ENCODE measurements around the gene PXYLP1.
"Not testable (repeated sequence)": the region's sequence is repeated elsewhere in the genome, so short reads cannot be mapped to it uniquely, and the experiment has no call there.

The PXYLP1 gene

DNA sequence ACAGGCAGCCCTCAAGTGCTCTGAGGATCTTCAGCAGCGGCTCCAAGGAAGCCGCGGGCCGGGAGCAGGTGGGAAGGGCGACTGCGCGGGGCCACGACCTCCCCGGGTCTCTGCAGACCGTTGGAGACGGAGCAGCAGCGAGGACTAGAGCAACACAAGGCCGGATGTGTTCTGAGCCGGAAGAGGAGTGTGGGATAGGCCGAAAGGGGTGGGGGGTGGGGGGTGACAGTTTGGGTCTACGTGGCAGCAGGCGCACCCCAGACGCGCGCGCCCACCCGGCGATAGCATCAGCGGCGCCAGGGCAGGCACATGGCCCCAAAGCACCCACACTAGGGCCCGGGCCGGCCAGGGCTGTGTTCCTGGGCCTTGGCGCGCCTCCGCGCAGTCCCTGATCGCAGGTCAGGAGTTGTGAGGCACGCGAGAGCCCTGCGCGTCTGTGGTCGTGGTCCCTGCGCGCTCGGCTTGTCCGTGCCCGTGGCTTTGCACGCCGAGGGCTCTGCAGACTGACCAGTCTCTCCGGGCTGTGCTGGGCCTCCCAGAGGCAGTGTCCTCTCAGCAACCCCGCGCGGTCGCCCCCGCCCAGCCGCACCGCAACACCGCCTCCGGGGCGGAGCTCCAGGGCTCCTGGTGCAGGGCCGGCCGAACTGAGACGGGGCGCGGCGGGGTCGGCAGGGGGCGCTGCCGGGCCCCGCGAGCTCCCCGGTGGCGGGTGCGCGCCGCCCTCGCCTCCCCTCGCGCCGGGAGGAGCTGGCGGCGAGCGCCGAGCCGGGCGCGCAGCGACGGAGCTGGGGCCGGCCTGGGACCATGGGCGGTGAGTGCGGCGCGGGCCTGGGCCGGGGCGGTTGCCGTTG lies at the start of gene PXYLP1:
Gene PXYLP1 (plus strand): TSS at position 725 of the 851 bp plus-strand sequence. CDS start 28,351 bp downstream, outside the sequence.
- peak; percentile 67 for DNase-seq

GRCh38 chr3:141183606-141184005 lies 48.0 kb upstream of the PXYLP1 start:
- DNase-seq = no peak

- DNase-seq = no peak
Measured at GRCh38 chr3:141184430-141184829, 47.2 kb upstream of the PXYLP1 start.

DNA sequence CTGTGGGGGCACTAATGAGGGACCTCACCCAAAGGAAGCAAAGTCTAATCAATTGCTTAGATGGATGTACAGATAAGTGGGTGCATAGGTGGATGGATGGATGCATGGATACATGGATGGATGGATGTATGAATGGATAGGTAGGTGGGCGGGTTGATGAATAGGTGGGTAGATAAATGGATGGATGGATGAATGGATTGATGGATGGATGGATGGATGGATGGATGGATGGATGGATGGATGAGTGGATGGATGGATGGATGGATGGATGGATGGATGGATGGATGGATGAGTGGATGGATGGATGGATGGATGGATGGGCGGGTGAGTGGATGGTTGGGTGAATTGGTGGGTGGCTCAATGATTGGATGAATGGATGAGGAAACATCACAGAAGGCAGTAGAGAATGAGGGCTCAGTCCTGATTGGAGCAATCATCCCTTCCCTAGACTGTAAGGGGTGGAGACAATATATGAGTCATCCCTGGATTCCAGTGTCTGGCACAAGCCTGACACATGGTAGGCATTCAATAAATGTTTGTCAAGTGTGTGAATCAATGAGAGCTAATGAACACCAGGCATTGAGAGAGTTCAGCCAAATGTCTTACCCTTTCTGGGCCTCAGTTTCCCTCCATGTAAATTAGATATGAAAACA lies 40.4 kb upstream of the PXYLP1 start:
- no peak for DNase-seq

GRCh38 chr3:141192345-141192744 lies 39.3 kb upstream of the PXYLP1 start:
- DNase-seq = peak; percentile 84

DNA sequence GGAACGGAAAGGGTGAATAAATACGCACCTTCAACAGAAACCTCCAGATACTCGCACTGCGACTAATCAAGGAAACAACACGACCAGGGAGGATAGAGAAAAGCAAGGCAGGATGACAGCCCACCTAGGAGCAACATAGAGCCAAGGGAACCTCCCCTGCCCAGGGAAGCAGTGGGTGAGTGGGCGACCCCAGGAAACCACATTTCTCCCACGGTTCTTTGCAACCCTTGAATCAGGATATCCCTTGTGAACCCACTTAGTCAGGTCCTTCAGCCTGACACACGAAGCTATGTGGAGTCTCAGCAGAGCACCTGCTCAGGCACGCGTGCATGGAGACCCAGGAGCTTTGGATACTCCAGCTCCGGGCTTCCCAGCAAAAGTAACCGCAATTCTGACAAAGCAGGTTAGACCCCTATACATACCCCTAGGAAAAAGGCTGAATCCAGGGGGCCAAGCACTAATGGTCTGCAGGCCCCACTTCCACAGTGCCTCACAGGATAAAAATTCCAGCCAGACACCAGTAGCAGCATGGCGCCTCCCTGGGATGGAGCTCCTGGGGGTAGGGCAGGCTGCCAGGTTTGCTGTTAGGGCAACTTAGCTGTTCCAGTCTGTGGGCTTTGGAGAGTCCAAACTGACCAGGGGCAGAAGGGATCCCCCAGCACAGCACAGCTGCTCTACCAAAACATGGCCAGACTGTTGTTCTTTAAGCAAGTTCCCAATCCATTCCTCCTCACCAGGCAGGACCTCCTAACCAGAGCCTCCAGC lies 38.4 kb upstream of the PXYLP1 start:
- DNase-seq = no peak

DNA sequence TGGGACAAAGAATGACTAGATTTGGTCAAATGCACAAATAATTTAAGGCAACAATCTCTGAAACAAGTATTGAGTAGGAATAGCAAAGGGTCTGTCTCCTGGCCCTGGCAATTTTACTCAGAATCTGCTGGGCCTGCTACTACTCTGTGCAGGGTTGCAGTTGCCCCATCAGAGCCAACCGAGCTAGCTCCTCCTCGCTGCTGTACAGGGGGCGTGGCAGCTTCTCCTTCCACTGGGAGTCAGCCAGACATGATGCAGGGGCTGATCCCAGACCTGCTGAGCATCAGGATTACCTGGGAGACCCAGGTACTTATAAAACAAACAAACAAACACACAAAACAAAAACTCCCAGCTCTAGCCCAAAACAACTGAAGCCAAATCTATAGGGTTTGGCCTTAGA lies 30.5 kb upstream of the PXYLP1 start:
- no peak for DNase-seq

DNA sequence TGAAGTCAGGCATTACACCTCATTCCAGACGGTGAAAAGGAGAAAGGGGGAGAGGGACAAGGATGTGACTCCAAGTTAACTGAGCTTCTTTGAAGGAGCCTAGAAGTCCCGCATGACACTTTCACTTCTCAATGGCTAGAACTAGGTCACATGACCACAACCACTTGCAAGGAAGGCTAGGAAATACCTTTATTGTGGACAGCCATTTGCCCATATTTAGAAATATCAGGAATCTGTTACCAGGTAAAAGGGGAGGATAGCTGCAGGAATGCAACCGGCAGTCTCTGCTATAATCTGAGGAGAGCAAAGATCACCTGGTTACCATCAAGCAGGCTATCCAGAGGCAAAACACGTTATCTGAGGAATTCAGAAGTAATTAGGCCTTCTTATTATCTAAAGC lies 28.9 kb upstream of the PXYLP1 start:
- no peak for DNase-seq

GRCh38 chr3:141203866-141204265 lies 27.8 kb upstream of the PXYLP1 start:
- no peak for DNase-seq

- DNase-seq = no peak
Measured at GRCh38 chr3:141204343-141204742, 27.3 kb upstream of the PXYLP1 start.

GRCh38 chr3:141211306-141211705 lies 20.3 kb upstream of the PXYLP1 start:
- not testable (repeated sequence) for DNase-seq

- DNase-seq = no peak
Measured at GRCh38 chr3:141212101-141212500, 19.5 kb upstream of the PXYLP1 start.

DNA sequence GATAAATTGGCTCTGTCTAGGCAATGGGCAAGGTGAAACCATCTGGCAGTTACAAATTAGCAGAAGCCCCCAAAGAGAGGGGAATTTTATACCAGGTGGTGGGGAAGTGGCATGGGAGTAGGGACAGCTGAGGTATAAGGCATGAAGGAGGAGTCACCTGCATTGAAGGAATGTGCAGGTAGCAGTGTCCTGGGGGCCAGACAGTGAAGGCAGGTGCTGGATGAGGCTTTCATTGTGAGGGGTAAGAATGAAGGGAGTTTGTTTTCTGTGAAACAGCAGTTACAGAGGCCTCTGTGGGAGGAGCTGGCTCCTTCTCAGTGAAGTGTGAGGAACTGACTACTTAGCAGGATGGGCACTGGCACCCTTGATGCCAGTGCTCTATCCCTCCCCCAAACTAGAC lies 19.1 kb upstream of the PXYLP1 start:
- DNase-seq = no peak

DNA sequence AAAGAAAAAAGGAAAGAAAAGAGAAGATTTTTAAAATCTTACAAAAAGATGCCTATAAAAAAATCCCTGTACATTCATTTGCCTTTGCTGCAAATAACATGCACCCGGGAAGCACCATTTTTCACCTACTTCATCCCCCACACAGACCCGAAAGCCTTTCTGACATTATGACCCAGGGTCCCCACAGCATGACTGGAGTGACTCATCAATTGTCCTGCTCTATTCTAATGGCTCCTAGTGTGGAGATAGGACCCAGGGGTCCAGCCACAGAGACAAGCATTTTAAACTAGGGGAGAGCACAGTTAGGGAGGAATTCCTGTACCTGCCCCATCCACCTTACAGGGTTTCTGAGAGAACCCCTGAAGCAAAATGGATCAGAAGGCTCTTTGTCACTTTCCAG lies 14.7 kb upstream of the PXYLP1 start:
- no peak for DNase-seq

- no peak for DNase-seq
Measured at GRCh38 chr3:141217389-141217788, 14.2 kb upstream of the PXYLP1 start.

DNA sequence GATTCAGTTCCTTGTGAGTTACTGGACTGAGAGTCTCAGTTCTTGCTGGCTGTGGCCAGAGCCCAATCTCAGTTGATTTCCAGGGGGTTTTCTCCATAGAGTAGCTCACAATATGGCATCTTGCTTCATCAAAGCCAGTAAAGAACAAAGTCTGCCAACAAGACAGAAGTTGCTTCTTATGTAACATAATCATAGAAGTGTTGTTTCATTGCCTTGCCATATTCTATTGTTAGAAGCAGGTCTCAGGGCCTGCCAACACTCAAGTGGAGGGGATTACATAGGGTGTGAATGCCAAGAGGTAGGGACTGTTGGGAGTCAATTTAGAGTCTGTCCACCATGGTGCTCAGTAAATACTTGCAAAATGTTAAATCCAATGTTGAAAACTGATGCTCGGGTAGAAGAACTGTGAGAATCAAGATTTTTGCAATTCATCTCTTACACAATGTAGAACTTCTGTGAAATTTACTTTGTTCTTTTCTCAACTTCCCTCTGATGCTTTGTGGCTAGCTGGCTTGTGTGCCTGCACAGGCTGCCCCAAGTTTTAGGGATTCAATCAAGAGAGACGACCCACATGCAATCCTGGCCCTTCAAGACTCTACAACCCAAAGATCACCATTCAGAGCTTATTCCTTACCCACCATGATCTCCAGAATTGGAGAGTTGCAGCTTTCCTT lies 13.3 kb upstream of the PXYLP1 start:
- no peak for DNase-seq

DNA sequence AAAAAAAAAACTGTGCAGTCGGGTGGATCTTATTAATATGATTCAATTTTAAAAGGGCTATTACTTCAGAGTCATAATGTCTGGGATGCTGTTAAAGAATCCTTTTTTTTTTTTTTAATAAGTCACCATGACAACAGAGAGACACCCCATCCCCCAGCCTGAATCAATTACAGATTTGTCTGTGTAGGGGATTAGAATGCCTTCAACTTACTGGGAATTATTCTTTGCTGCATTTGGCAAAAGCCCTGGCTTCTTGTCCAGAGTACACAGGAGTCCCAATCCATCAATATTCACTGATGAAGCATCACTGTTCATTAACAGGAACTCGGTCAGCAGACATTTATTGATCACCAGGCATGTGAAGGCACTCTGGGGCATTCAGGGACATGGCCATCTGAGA lies 12.7 kb upstream of the PXYLP1 start:
- DNase-seq = no peak

GRCh38 chr3:141223673-141224166 lies 7.9 kb upstream of the PXYLP1 start:
- DNase-seq = no peak

GRCh38 chr3:141225939-141226338 lies 5.7 kb upstream of the PXYLP1 start:
- no peak for DNase-seq

DNA sequence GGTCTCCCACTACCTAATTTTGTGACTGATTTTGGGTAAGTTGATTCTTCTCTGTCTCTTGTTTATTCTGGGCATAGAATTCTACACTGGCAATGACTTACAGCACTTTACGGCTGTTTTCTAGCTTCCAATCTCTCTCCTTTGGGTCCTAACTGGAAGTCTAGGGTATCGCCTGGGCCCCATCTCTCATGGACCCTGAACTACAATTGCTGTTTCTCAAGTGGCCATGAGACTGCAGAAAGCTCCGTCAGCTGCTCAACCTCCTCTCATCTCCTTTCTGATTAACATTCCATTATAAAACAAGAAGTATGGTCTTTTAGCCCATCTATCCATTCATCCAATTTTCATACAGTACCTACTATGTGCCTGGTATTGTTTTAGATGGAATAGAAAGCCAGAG lies 4.4 kb upstream of the PXYLP1 start:
- DNase-seq = no peak

GRCh38 chr3:141227752-141228151 lies 3.9 kb upstream of the PXYLP1 start:
- DNase-seq = no peak

DNA sequence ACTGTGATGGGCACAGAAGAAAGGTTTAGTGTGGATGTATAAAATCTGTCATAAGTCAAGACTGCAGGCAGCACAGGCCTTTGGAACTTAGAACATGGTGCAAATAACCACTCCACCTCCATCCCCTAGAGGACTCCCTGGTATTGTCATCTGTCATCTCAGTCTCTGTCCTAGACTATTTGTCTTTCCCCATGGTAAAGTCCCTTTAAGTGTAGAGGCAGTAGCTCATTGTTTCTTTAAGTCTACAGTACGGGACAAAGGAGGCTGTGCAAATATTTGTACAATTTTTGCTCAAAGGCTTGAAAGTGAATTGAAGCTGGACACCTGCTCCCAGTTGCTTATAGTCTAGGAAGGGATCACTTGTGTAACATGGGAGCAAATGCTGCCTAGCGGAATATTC lies 3.2 kb upstream of the PXYLP1 start:
- no peak for DNase-seq

- DNase-seq = no peak
Measured at GRCh38 chr3:141229132-141229531, 2.5 kb upstream of the PXYLP1 start.
